WTC11 (cell line): ENCODE measurements around the gene MITF.

Experiments used
- AFF4 ChIP-seq: sonication (generic); formaldehyde crosslinking; IDR thresholded peaks from 2 replicates; pipeline ENCODE4 v1.8.1; 2023; ENCODE audit warnings: mild to moderate bottlenecking, missing genetic modification reagents, borderline replicate concordance
- CREB1 ChIP-seq: sonication (generic); formaldehyde crosslinking; IDR thresholded peaks from 2 replicates; pipeline ENCODE4 v1.8.0; 2023; ENCODE audit warnings: mild to moderate bottlenecking, missing genetic modification reagents
- CTCF ChIP-seq: fragments of 200-600 bp; IDR thresholded peaks from 2 replicates; pipeline ENCODE4 v1.8.0; 2022; ENCODE audit warnings: antibody characterized with exemption
- ESRRA ChIP-seq: sonication (generic); formaldehyde crosslinking; IDR thresholded peaks from 2 replicates; pipeline ENCODE4 v1.8.1; 2022; ENCODE audit warnings: mild to moderate bottlenecking, missing genetic modification reagents, borderline replicate concordance
- MXD4 ChIP-seq: fragments of 250-450 bp; sonication (Bioruptor Pico); IDR thresholded peaks from 2 replicates; pipeline ENCODE4 v1.8.0; 2021; ENCODE audit warnings: mild to moderate bottlenecking, moderate library complexity, borderline replicate concordance
- NR1H2 ChIP-seq: sonication (generic); formaldehyde crosslinking; IDR thresholded peaks from 2 replicates; pipeline ENCODE4 v1.9.0; 2021; ENCODE audit warnings: mild to moderate bottlenecking, moderate library complexity, missing genetic modification reagents
- USF2 ChIP-seq: sonication (generic); formaldehyde crosslinking; IDR thresholded peaks from 2 replicates; pipeline ENCODE4 v1.8.1; 2023; ENCODE audit warnings: mild to moderate bottlenecking, missing genetic modification reagents, moderate library complexity
- ZBTB43 ChIP-seq: sonication (generic); formaldehyde crosslinking; IDR thresholded peaks from 2 replicates; pipeline ENCODE4 v1.8.1; 2023; ENCODE audit warnings: mild to moderate bottlenecking, missing genetic modification reagents

GRCh38 chr3:69901802-69902201 is 162.5 kb downstream of the MITF start:
- TF ChIP-seq ESRRA (CRISPR knock-in tag) (no peak), CTCF (no peak), AFF4 (CRISPR knock-in tag) (no peak), CREB1 (CRISPR knock-in tag) (no peak), ZBTB43 (CRISPR knock-in tag) (no peak), NR1H2 (no peak), MXD4 (CRISPR knock-in tag) (no peak), USF2 (CRISPR knock-in tag) (no peak)
